Measurements from ENCODE around the gene EMD.
"Not testable (repeated sequence)": the region's sequence is repeated elsewhere in the genome, so short reads cannot be mapped to it uniquely, and the experiment has no call there.

GRCh38 chrX:154343620-154344019 lies 35.5 kb upstream of the EMD start:
- TF ChIP-seq CTCF (IDR thresholded peaks at IDR 0.05 in 8 of 11, conservative IDR thresholded peaks at IDR 0.05 in 3 of 11); POLR2A (IDR thresholded peaks at IDR 0.05); POLR2AphosphoS5 (IDR thresholded peaks at IDR 0.05): not testable (repeated sequence)
